GM21515 (cell line): Measurements from ENCODE around the gene FTCD.
"Not testable (repeated sequence)": the region's sequence is repeated elsewhere in the genome, so short reads cannot be mapped to it uniquely, and the experiment has no call there.

Experiments used
- ATAC-seq: cut with Tn5 transposase; IDR thresholded peaks from one replicate; pipeline ENCODE4 v1.9.1; 2021; ENCODE audit not compliant: unreplicated experiment

The FTCD gene

DNA sequence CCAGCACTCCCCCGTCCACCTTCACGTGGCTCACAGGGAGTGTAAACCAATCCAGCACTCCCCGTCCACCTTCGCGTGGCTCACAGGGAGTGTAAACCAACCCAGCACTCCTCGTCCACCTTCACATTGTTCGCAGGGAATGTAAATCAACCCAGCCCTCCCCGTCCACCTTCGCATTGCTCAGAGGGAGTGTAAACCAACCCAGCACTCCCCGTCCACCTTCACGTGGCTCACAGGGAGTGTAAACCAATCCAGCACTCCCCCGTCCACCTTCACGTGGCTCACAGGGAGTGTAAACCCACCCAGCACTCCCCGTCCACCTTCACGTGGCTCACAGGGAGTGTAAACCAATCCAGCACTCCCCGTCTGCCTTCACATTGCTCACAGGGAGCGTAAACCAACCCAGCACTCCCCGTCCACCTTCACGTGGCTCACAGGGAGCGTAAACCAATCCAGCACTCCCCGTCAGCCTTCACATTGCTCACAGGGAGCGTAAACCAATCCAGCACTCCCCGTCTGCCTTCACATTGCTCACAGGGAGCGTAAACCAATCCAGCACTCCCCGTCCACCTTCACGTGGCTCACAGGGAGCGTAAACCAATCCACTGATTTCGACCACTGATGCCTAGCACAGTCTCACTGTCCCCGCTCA is 14.9 kb downstream of the FTCD start:
- ATAC-seq, result not testable (repeated sequence)

- ATAC-seq, result no peak
These were observed 15.7 kb downstream of the FTCD start for GRCh38 chr21:46139686-46140085.

- no peak for ATAC-seq
These were observed 16.9 kb downstream of the FTCD start for GRCh38 chr21:46138383-46138970.

DNA sequence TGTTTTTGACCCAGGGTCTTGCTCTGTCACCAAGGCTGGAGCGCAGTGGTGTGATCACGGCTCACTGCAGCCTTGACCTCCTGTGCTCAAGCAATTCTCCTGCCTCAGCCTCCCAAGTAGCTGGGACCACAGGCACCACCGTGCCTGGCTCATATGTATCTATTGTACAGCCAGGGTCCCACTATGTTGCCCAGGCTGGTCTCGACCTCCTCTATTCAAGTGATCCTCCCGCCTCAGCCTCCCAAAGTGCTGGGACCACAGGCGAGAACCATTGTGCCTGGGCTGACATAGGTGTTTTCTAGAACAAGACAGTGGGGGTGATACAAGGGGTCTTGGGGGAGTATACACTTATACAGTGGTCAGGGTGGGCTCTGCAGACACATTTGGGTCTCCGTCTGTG is 17.5 kb downstream of the FTCD start:
- no peak for ATAC-seq

GRCh38 chr21:46136739-46137349 is 18.5 kb downstream of the FTCD start:
- ATAC-seq, result no peak

DNA sequence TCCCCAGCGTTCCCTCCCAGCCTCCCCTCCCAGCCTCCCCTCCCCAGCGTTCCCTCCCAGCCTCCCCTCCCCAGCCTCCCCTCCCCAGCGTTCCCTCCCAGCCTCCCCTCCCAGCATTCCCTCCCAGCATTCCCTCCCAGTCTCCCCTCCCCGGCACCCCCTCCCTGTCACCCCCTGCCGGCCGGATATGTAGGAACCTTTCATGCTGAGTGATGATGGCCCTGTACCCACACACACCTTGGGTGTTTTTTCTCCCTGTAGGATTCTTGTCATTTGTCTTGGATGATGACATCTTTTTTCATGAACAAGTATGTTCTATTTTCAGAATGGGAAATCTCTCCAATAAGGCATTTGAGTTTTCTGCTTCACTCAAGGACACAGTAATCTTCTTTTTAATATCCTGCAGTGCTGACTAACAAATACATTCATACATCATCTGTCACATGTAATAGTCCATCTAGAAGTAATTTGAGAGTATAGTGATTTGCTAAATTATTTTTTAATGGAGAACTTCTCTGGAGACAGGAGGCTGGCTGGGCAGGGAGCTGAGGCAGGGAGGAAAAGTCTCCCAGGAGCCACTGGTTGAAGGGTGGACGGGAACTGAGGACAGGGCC is 19.5 kb downstream of the FTCD start:
- no peak for ATAC-seq

GRCh38 chr21:46131838-46132651 is 23.3 kb downstream of the FTCD start:
- ATAC-seq, result no peak

- no peak for ATAC-seq
These were observed 23.9 kb downstream of the FTCD start for GRCh38 chr21:46131588-46131837.

- ATAC-seq, result no peak
These were observed 24.4 kb downstream of the FTCD start for GRCh38 chr21:46130831-46131587.

GRCh38 chr21:46129846-46130651 is 25.3 kb downstream of the FTCD start:
- ATAC-seq, result no peak

- ATAC-seq, result no peak
These were observed 26.3 kb downstream of the FTCD start for GRCh38 chr21:46128933-46129571.

- ATAC-seq, result no peak
These were observed 27.1 kb downstream of the FTCD start for GRCh38 chr21:46128106-46128932.

DNA sequence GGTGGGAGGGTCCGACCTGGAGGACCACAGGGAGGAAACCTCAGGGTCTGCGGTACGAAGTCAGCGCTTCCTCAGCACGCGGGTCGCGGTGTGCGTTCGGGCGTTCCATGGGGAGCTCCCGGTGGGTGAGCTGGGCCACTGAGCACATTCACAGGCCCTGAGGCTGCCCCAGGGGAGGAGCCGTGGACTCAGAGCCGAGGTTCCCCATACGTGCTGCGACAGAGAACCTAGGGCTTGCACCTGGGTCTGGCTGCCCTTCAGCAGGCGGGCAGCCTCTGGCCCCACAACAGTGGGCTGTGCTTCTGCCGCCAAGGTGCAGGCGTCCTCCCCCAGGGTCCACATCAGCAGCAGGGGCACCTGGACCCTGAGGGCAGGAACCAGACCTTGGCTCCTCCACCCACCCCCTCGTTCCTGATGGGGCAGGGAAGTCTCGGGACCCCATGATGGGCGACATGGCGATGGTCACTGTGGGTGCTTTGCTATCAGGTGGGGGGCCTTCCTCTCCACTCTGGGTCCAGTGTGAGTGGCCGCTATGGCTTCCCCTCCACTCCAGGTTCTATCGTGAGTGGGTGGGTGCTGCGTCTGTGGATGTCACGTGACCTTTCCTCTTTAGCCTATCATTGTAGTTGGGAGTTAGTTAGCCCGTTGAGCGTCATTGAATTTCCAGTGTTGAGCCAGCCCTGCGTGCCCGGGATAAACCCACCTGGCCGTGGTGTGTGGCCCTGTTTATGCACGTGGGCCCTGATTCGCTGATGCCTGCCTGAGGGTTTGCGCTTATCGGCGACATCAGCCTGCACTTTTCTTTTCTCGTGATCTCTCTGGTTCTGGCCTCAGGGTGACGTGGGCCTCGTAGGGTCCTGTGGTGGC is 27.9 kb downstream of the FTCD start:
- ATAC-seq, result no peak

DNA sequence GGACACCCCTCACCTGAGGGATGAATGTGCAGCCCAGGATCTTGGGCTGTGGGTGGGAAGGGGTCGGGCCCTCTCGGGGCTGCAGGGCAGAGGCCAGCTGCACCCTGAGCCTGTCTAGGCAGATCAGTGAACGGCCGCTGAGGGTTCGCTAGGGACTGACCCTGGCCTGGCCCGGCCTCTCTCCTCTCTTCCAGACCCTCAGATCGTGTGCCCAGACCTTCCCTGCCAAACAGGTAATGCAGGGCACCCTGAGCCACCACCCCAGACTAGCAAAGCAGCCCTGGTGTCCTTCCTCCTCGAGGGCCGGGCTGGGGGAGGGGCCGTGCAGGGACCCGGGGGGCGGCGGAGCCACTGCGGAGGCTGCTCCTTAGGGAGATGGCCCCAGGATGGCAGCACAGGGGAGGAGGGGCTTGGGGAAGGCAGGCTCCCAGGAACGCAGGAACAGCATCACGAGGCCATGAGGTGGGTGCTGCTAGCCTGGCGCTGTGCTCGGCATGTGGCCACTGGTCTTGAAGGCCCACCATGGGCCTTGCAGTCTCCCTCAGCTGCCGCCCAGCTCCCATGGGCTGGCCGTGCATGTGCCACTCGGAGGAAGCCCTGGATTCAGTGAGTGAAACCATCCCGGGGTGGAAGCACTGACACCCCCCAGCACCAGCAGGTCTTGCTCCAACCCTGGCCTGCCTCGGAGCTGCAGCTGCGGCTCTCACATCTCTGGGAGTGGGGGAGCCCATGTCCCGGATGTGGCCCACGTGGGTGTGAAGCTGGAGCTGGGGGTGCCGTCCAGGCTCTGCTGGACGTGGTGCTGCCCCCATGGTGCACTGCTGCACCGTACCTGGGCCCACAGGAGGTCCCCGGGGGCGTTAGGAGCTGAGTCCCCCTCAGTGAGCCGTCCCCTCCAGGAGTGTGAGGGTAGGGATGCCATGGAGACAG is 28.8 kb downstream of the FTCD start:
- no peak for ATAC-seq

DNA sequence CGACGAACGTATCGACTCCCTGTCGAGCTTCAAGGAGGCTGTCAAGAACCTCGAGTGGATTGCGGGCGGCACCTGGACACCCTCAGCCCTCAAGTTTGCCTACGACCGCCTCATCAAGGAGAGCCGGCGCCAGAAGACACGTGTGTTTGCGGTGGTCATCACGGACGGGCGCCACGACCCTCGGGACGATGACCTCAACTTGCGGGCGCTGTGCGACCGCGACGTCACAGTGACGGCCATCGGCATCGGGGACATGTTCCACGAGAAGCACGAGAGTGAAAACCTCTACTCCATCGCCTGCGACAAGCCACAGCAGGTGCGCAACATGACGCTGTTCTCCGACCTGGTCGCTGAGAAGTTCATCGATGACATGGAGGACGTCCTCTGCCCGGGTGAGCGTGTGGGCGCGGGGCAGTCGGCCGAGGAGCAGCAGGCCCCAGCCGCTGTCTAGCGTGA is 29.5 kb downstream of the FTCD start:
- no peak for ATAC-seq
